GM18505 (cell line): ENCODE data around the gene USP13.

Experiments
- ATAC-seq: cut with Tn5 transposase; IDR thresholded peaks from one replicate; pipeline ENCODE4 v1.9.1; 2021; ENCODE audit not compliant: unreplicated experiment
- POLR2A ChIP-seq: IDR thresholded peaks from 4 replicates; pipeline ENCODE4 v1.6.1; 2011; ENCODE audit warnings: borderline replicate concordance; ENCODE audit not compliant: insufficient read depth, insufficient read length; ENCODE audit errors: extremely low read depth

The USP13 gene

DNA sequence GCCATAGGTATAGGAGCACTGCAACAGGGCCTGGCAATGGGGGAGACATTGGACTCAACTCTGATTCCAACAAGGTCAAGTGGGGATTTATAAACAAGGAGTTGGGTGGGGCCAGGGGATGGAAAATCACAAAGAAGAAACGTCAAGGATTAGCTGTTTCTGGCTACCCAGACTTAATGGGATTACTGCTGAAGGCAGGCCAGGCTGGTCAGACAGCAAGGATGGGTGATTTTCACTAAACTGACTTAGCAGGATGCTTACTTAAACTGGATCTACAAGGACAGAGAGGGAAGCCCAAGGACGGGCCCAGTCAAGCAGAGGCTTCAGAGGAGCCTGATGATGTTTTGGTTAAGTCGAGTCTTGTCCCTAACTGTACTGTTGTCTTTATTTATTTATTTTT is 76.2 kb downstream of the USP13 start:
- no peak for ATAC-seq
- TF ChIP-seq POLR2A, result no peak

DNA sequence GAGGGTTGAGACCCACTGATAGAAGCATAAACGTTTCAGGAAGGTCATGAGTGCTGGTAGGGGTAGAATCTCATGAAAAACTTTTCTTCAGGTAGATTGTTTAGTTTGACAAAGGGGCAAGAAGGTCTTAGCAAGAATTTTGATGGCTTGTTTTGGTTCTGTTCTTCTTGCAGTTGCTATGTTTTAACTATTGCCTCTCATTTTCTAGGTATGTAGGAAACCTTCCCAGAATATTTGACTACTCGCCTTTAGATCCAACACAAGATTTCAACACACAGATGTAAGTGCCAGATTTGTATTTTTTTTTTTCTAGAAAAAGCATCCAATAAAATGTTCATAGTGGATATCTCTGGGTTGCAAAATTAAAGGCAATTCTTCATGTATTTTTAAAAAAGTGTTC is 77.1 kb downstream of the USP13 start:
- TF ChIP-seq POLR2A, result no peak
- no peak for ATAC-seq

DNA sequence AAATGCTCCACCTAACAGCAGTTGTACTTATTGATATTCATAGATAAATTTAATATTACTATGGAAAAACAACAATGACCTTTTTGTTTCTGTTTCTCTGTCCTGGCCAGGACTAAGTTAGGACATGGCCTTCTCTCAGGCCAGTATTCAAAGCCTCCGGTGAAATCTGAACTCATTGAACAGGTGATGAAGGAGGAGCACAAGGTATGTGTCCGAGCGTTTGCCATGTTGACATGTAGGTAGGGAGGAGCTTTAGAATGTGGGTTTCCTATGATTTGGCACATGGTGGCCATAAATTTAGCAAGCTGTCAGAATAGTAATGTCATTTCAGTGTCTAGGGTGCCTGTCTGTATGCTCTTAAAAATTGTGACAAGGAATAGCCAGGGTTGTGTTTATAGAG is 77.7 kb downstream of the USP13 start:
- ATAC-seq, result no peak
- TF ChIP-seq POLR2A, result no peak

DNA sequence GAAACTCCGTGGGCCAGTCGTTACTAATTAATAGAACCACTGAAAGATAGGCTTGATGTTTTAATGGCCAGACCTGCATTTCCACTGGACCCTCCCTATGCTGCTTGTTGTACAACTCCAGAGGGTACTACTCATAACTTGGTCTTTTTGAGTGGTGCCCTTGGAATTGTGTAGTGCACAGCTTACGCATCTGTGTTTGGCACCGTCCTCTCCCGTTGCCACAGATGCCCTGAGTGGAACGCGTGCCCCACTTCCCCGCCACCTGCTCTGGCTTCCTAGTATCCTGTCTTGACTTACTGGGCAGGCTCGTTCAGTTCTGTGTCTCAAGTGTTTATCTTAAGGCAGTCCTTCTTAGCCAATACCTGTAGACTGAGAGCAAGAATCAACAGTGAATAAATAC is 78.7 kb downstream of the USP13 start:
- TF ChIP-seq POLR2A, result no peak
- no peak for ATAC-seq

DNA sequence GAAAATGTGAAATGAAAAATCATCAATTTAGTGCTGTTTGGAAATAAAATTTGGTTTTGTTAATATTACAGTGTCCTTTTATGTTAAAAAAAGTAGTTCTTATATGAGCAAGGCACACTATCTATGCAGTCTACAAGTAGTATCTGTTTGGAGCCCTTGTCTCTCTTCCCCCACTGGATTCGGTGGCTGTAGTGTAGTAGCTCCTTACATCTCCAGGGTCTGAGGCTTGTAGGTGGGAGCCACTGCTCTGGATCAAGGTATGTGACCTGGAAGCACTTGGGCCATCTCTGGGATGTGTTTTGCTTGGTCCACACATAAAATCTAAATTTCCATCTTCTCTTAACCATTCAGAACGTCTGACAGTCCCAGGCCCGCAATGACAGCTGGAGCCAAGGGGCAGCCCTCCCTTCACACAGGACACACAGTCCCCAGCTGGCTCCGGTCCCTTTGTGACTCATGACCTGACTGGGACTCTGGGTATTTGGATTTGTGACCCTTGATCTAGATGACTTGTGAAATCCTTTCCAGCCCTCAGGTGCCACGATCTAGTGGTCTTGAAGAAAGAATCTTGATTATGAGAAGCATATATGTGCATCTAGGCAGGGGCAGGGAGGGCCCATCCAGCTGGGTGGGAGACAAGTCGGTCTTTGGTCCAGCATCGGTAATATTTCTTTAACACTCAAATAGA is 80.0 kb downstream of the USP13 start:
- no peak for ATAC-seq

DNA sequence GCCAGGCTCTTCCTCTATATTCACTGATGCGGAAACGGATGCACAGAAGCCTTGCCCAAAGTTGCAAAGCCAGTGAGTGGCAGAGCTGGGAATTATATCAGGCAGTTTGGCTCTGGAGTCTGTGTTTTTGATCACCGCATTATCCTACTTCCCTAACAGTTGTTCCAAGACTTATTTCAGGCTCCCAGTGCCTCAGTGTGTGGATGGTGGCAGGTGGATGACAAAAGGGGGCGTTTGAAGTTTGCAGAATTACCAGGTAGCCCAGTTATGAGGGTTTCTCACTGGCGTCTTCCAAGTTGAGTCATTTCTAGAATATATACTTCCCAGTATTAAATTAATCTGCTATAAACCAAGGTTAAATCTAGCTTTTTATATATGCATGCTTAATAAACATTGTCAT is 81.0 kb downstream of the USP13 start:
- no peak for ATAC-seq

More for the DNA sequence above, 80.0 kb downstream of the USP13 start:
- TF ChIP-seq POLR2A, result no peak

DNA sequence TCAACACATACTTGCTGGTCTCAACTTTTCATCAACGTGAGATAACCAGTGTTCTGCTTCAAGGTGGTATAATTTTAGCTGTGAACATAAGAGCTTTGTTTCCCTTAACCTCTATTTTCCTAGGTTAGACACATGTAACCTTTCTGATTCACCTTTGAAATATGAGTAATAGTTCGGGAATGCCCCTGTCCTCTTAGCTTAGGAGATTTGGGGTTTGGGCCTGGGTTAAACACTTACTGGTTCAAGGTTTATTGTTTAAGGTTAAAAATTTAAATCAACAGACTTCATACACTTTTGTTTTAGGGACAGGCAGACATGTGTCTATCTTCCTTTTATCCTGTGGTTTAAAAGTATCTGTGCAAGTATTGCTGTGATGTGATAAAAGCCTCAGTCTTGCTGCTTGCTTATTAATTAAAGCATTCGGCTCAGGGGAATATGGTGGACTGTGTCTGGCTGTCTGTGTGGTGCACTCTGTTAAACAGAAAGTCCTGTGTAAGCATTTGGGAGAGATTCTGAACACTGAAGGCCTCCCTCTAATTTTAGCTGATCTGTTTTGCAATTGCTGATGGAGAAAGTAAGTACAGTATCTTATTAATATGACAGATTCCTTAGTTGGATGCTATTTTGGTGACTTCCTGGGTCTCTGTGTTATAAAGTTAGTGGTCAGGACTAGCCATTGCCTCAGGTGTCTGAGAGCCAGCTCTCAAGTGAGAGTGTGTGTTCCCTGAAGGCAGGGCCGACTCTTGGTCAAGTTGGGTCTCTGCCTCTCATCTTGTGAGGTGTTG is 81.8 kb downstream of the USP13 start:
- ATAC-seq, result no peak
- TF ChIP-seq POLR2A, result no peak

More for the DNA sequence above, 81.0 kb downstream of the USP13 start:
- no peak for TF ChIP-seq POLR2A

DNA sequence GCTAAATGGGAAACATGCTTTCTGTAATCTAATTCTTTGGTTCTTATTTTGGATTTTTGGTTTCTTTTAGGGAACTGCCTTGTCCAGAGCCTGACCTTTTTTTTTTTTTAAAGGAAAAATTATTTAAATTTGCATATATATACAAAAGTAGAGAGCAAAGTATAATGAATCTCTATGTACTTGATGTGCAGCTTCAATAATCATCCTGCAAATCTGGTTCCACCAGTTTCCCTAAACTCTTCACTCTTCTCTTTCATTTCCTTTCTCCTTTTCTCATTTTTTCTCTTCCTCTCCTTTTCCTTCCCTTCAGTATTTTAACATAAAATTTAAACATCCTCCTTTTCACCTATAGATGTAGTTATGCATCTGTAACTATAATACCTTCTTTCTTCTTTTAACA is 82.5 kb downstream of the USP13 start:
- TF ChIP-seq POLR2A, result no peak
- no peak for ATAC-seq

DNA sequence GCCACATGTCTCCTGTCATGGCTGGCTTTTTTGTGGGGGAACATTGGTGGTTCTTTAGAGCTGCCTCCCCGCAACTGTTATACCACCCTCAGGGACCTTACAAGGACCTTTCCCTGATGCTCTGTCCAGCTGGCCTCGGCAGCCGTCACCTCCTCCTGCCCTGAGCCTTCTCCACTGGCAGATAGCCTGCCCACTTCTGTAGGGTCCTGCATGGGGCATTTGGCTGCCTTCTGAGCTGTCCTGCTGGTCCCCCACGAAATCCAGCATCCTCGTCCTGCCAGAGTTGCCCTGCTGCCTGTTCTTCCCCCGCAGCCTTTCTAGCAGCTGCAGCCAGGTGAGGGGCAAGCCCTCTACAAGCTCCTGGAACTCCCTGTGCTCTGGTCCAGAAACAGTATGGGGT is 86.2 kb downstream of the USP13 start:
- no peak for ATAC-seq

DNA sequence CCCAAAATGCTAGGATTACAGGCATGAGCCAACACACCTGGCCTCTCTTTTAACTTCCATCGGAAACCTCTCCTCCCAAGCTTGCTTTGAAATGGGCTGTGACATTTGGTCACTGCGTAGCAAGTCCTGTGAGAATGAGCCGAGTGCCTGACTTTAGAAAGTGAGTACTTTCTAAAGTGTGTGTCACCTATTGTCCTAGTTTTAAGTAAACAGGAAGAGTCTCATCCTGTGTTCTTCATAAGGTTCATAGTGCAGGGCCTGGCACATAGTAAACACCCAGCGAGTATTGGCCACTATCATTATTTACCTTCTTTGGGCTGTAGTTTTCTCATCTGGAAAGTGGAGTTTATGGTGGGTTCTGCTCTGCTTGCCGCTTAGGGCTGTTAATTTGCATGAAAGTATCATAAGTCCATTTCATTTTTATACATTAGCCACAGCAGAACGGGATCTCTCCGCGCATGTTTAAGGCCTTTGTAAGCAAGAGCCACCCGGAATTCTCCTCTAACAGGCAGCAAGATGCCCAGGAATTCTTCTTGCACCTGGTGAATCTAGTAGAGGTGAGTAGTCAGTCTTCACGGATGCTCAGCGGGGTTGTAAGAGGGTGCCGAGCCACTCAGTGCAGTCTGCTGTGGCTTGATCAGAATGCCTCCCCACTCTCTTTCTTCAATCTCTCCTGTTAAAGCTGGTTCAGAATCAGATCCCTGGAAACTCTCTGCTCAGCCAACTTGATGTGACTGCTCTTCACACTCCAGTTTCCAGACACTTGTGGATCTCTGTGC is 87.2 kb downstream of the USP13 start:
- no peak for TF ChIP-seq POLR2A
- no peak for ATAC-seq

More for the DNA sequence above, 86.2 kb downstream of the USP13 start:
- TF ChIP-seq POLR2A, result no peak

DNA sequence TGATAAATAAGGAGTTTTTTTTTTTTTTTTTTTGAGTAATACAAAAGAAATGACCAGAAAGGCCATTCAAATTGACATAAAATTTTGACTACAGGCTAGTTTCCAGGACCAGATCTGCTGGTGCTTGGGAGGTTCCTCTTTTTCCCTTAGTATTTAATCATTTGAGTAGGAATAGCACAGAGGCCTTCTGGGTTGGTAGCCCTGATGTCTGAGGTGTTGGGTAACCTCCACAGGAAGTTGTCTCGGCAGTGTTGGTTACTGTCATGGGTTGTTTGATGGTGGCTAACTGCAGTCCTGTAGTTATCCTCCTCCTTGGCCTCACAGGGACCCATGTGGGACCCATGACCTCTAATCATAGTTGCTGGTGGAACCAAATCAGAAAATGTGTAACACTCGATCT is 91.1 kb downstream of the USP13 start:
- no peak for ATAC-seq

DNA sequence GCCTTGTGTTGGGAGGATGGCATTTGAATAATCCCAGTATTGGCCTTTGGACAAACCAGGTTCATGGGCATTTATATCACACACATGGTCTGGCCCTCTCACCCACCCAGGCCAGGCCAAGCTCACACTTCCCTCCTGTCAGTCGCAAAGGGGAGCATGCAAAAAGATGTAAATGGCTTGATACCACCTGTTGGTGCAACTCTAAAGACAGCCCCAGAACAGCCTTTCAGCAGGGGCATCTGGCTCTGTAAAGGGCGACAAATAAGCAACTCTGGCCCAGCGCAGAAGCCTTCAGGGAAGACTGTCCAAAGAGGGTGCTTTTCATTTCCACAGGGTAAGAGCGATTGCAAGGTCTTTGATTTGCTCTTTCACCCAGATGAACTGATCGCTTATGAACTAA is 91.8 kb downstream of the USP13 start:
- TF ChIP-seq POLR2A, result no peak
- no peak for ATAC-seq

More for the DNA sequence above, 91.1 kb downstream of the USP13 start:
- no peak for TF ChIP-seq POLR2A

DNA sequence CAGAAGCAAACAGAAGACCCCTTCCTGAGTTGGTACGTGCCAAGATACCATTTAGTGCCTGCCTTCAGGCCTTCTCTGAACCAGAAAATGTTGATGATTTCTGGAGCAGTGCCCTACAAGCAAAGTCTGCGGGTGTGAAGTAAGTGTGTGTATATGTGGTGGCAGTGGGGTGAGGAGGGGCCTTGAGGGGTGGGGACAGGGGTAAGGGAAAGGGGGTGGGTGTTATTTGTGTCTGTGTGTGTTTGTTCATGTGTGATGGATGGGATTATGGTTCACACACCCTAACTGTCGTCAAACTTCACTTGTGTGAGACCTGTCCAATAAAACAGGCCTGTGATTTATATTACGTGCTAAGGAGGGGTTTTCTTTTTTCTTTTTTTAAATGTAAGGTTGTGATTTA is 92.2 kb downstream of the USP13 start:
- TF ChIP-seq POLR2A, result no peak
- no peak for ATAC-seq
